ENCODE measurements around the gene LNP1.
"Not testable (repeated sequence)": the region's sequence is repeated elsewhere in the genome, so short reads cannot be mapped to it uniquely, and the experiment has no call there.

The LNP1 gene

GRCh38 chr3:100443690-100444089 lies 42.4 kb downstream of the LNP1 start:
- TF ChIP-seq CTCF (conservative IDR thresholded peaks at IDR 0.05; ENCODE audit: low read length): no peak
- DNase-seq (ENCODE audit: low read depth): no peak
- no peak overlapping the region for H3K4me3 ChIP-seq (ENCODE audit: low read length)

- not testable (repeated sequence) for DNase-seq (ENCODE audit: low read depth); H3K4me3 ChIP-seq (ENCODE audit: low read length)
These were observed 45.7 kb downstream of the LNP1 start for GRCh38 chr3:100447067-100447466.

- DNase-seq (ENCODE audit: low read depth): no peak
- TF ChIP-seq CTCF (conservative IDR thresholded peaks at IDR 0.05; ENCODE audit: low read length): no peak
- no peak overlapping the region for H3K4me3 ChIP-seq (ENCODE audit: low read length)
These were observed 46.7 kb downstream of the LNP1 start for GRCh38 chr3:100448079-100448478.

GRCh38 chr3:100449214-100449613 lies 47.9 kb downstream of the LNP1 start:
- no peak for TF ChIP-seq CTCF (conservative IDR thresholded peaks at IDR 0.05; ENCODE audit: low read length)
- DNase-seq (ENCODE audit: low read depth): no peak

GRCh38 chr3:100454677-100455076 lies 53.3 kb downstream of the LNP1 start:
- no peak overlapping the region for H3K4me3 ChIP-seq (ENCODE audit: low read length)
- TF ChIP-seq CTCF (conservative IDR thresholded peaks at IDR 0.05; ENCODE audit: low read length): no peak
- DNase-seq (ENCODE audit: low read depth): no peak

More at GRCh38 chr3:100449214-100449613, 47.9 kb downstream of the LNP1 start:
- H3K4me3 ChIP-seq (ENCODE audit: low read length): no peak overlapping the region

GRCh38 chr3:100455841-100456550 lies 54.7 kb downstream of the LNP1 start:
- TF ChIP-seq CTCF (conservative IDR thresholded peaks at IDR 0.05; ENCODE audit: low read length): no peak
- peak; percentile 5 for DNase-seq (ENCODE audit: low read depth)
- H3K4me3 ChIP-seq (ENCODE audit: low read length): no peak overlapping the region

GRCh38 chr3:100456745-100457144 lies 55.4 kb downstream of the LNP1 start:
- DNase-seq (ENCODE audit: low read depth): no peak
- TF ChIP-seq CTCF (conservative IDR thresholded peaks at IDR 0.05; ENCODE audit: low read length): no peak
- no peak overlapping the region for H3K4me3 ChIP-seq (ENCODE audit: low read length)
